Duodenal mucosa (tissue), 2 donors: ENCODE results near the gene CIROP.

ENCODE experiments used
- H3K27ac ChIP-seq: one replicate; pipeline ENCODE4 v1.7.0; 2013; ENCODE audit warnings: low read depth, low read length
- H3K27me3 ChIP-seq, 2 donors: one replicate each; pipeline ENCODE4 v1.7.0; 2013; ENCODE audit warnings: low read length in 2 of 2, control low read depth in 1 of 2; ENCODE audit not compliant: insufficient read depth in 2 of 2, control insufficient read depth in 1 of 2
- H3K36me3 ChIP-seq, 2 donors: one replicate each; pipeline ENCODE4 v1.7.0; 2013; ENCODE audit warnings: low read length in 2 of 2, control low read depth in 1 of 2; ENCODE audit not compliant: insufficient read depth in 2 of 2, control insufficient read depth in 1 of 2
- H3K4me1 ChIP-seq, 2 donors: one replicate each; pipeline ENCODE4 v1.7.0; 2013; ENCODE audit warnings: low read length in 2 of 2, control low read depth in 1 of 2; ENCODE audit not compliant: insufficient read depth in 2 of 2, control insufficient read depth in 1 of 2
- H3K4me3 ChIP-seq, 2 donors: one replicate each; pipeline ENCODE4 v1.7.0; 2013; ENCODE audit warnings: low read length in 2 of 2, low read depth in 1 of 2
- H3K9ac ChIP-seq, 2 donors: one replicate each; pipeline ENCODE4 v1.7.0; 2013; ENCODE audit warnings: low read length in 2 of 2, low read depth in 1 of 2
- H3K9me3 ChIP-seq, 2 donors: one replicate each; pipeline ENCODE4 v1.7.0; 2013; ENCODE audit warnings: low read length in 2 of 2, control low read depth in 1 of 2; ENCODE audit not compliant: control insufficient read depth in 1 of 2

Gene CIROP

GRCh38 chr14:23143911-23144310 is 39.1 kb upstream of the CIROP start:
- no peak overlapping the region for H3K27ac ChIP-seq
- peaks cover 6 to 30% of the 10 kb centered on the region in 2 donors for H3K36me3 ChIP-seq
- H3K4me3 ChIP-seq: no peak overlapping the region
- no peak overlapping the region for H3K9ac ChIP-seq
- peaks cover 0 to 5% of the 10 kb centered on the region in 2 donors for H3K4me1 ChIP-seq
- no peaks in the 10 kb centered on the region for H3K27me3 ChIP-seq
- no peaks in the 10 kb centered on the region for H3K9me3 ChIP-seq

GRCh38 chr14:23142826-23143225 is 38.0 kb upstream of the CIROP start:
- Histone ChIP-seq H3K4me1 (peaks cover 0 to 10% of the 10 kb centered on the region in 2 donors), H3K27ac (no peak overlapping the region), H3K9ac (no peak overlapping the region), H3K9me3 (no peaks in the 10 kb centered on the region), H3K36me3 (peaks cover 6 to 31% of the 10 kb centered on the region in 2 donors), H3K4me3 (no peak overlapping the region), H3K27me3 (no peaks in the 10 kb centered on the region)

- Histone ChIP-seq H3K27ac (no peak overlapping the region), H3K4me3 (no peak overlapping the region), H3K9me3 (no peaks in the 10 kb centered on the region), H3K27me3 (no peaks in the 10 kb centered on the region), H3K9ac (no peak overlapping the region), H3K4me1 (peaks cover 0 to 12% of the 10 kb centered on the region in 2 donors), H3K36me3 (peaks cover 6 to 29% of the 10 kb centered on the region in 2 donors)
These were observed 37.1 kb upstream of the CIROP start for GRCh38 chr14:23141706-23142444.

- no peaks in the 10 kb centered on the region for H3K27me3 ChIP-seq
- no peak overlapping the region for H3K27ac ChIP-seq
- no peaks in the 10 kb centered on the region for H3K9me3 ChIP-seq
- peaks cover 0 to 12% of the 10 kb centered on the region in 2 donors for H3K4me1 ChIP-seq
- H3K4me3 ChIP-seq: no peak overlapping the region
- peaks cover 11 to 39% of the 10 kb centered on the region in 2 donors for H3K36me3 ChIP-seq
- no peak overlapping the region for H3K9ac ChIP-seq
These were observed 35.6 kb upstream of the CIROP start for GRCh38 chr14:23140371-23140770.

- no peaks in the 10 kb centered on the region for H3K9me3 ChIP-seq
- peaks cover 0 to 12% of the 10 kb centered on the region in 2 donors for H3K4me1 ChIP-seq
These were observed 35.1 kb upstream of the CIROP start for GRCh38 chr14:23139874-23140273.

GRCh38 chr14:23137813-23138535 is 33.2 kb upstream of the CIROP start:
- H3K27ac ChIP-seq: no peak overlapping the region
- H3K9ac ChIP-seq: no peak overlapping the region
- no peak overlapping the region for H3K4me3 ChIP-seq
- peaks cover 0 to 12% of the 10 kb centered on the region in 2 donors for H3K4me1 ChIP-seq
- H3K27me3 ChIP-seq: no peaks in the 10 kb centered on the region
- H3K36me3 ChIP-seq: peaks cover 11 to 38% of the 10 kb centered on the region in 2 donors
- no peaks in the 10 kb centered on the region for H3K9me3 ChIP-seq

More at GRCh38 chr14:23139874-23140273, 35.1 kb upstream of the CIROP start:
- Histone ChIP-seq H3K27me3 (no peaks in the 10 kb centered on the region), H3K36me3 (peaks cover 11 to 39% of the 10 kb centered on the region in 2 donors), H3K27ac (no peak overlapping the region), H3K9ac (no peak overlapping the region), H3K4me3 (no peak overlapping the region)

GRCh38 chr14:23137192-23137812 is 32.5 kb upstream of the CIROP start:
- H3K4me1 ChIP-seq: peaks cover 0 to 12% of the 10 kb centered on the region in 2 donors
- H3K27ac ChIP-seq: no peak overlapping the region
- H3K9me3 ChIP-seq: no peaks in the 10 kb centered on the region
- no peak overlapping the region for H3K4me3 ChIP-seq
- H3K9ac ChIP-seq: no peak overlapping the region
- no peaks in the 10 kb centered on the region for H3K27me3 ChIP-seq
- H3K36me3 ChIP-seq: peaks cover 11 to 34% of the 10 kb centered on the region in 2 donors

GRCh38 chr14:23136566-23137133 is 31.9 kb upstream of the CIROP start:
- H3K4me1 ChIP-seq: peaks cover 0 to 12% of the 10 kb centered on the region in 2 donors
- H3K9ac ChIP-seq: no peak overlapping the region
- H3K27ac ChIP-seq: no peak overlapping the region
- no peak overlapping the region for H3K4me3 ChIP-seq
- peaks cover 11 to 34% of the 10 kb centered on the region in 2 donors for H3K36me3 ChIP-seq
- H3K27me3 ChIP-seq: no peaks in the 10 kb centered on the region
- H3K9me3 ChIP-seq: no peaks in the 10 kb centered on the region

- peaks cover 0 to 3% of the 10 kb centered on the region in 2 donors for H3K4me1 ChIP-seq
- peaks cover 32 to 44% of the 10 kb centered on the region in 2 donors for H3K36me3 ChIP-seq
- no peaks in the 10 kb centered on the region for H3K27me3 ChIP-seq
- H3K9ac ChIP-seq: no peak overlapping the region
- H3K27ac ChIP-seq: no peak overlapping the region
- H3K4me3 ChIP-seq: no peak overlapping the region
- no peaks in the 10 kb centered on the region for H3K9me3 ChIP-seq
These were observed 28.2 kb upstream of the CIROP start for GRCh38 chr14:23132970-23133369.

GRCh38 chr14:23131482-23131881 is 26.7 kb upstream of the CIROP start:
- H3K36me3 ChIP-seq: peaks cover 35 to 48% of the 10 kb centered on the region in 2 donors

More at GRCh38 chr14:23131482-23131881, 26.7 kb upstream of the CIROP start:
- H3K27me3 ChIP-seq: no peaks in the 10 kb centered on the region
- H3K27ac ChIP-seq: no peak overlapping the region
- no peaks in the 10 kb centered on the region for H3K9me3 ChIP-seq
- no peak overlapping the region for H3K4me3 ChIP-seq
- H3K4me1 ChIP-seq: no peaks in the 10 kb centered on the region
- H3K9ac ChIP-seq: no peak overlapping the region
